HG03060 (cell line): ENCODE measurements around the gene TRPM8.
"Not testable (repeated sequence)": the region's sequence is repeated elsewhere in the genome, so short reads cannot be mapped to it uniquely, and the experiment has no call there.

Experiments used
- ATAC-seq: cut with Tn5 transposase; IDR thresholded peaks from one replicate; pipeline ENCODE4 v1.9.1; 2021; ENCODE audit warnings: low read depth, moderate number of reproducible peaks; ENCODE audit not compliant: unreplicated experiment

Gene TRPM8

GRCh38 chr2:233935426-233935825, 18.3 kb downstream of the TRPM8 start:
- no peak for ATAC-seq

GRCh38 chr2:233936089-233936488, 18.9 kb downstream of the TRPM8 start:
- no peak for ATAC-seq

GRCh38 chr2:233938676-233939370, 21.6 kb downstream of the TRPM8 start:
- no peak for ATAC-seq

GRCh38 chr2:233940376-233941276, 23.5 kb downstream of the TRPM8 start:
- no peak for ATAC-seq

- no peak for ATAC-seq
Observed at GRCh38 chr2:233942731-233943130, 25.6 kb downstream of the TRPM8 start.

GRCh38 chr2:233944269-233944668, 27.1 kb downstream of the TRPM8 start:
- ATAC-seq, result no peak

- no peak for ATAC-seq
Observed at GRCh38 chr2:233944722-233945121, 27.5 kb downstream of the TRPM8 start.

GRCh38 chr2:233945146-233945545, 28.0 kb downstream of the TRPM8 start:
- no peak for ATAC-seq

GRCh38 chr2:233950078-233950825, 33.1 kb downstream of the TRPM8 start:
- no peak for ATAC-seq

- no peak for ATAC-seq
Observed at GRCh38 chr2:233952335-233952734, 35.2 kb downstream of the TRPM8 start.

GRCh38 chr2:233953087-233953801, 36.1 kb downstream of the TRPM8 start:
- no peak for ATAC-seq

- ATAC-seq, result no peak
Observed at GRCh38 chr2:233960203-233960602, 43.0 kb downstream of the TRPM8 start.

GRCh38 chr2:233961905-233962304, 44.7 kb downstream of the TRPM8 start:
- no peak for ATAC-seq

GRCh38 chr2:233964581-233964980, 47.4 kb downstream of the TRPM8 start:
- ATAC-seq, result no peak

- ATAC-seq, result no peak
Observed at GRCh38 chr2:233965032-233965603, 47.9 kb downstream of the TRPM8 start.

GRCh38 chr2:233965646-233966045, 48.5 kb downstream of the TRPM8 start:
- ATAC-seq, result not testable (repeated sequence)

- ATAC-seq, result no peak
Observed at GRCh38 chr2:233966388-233966787, 49.2 kb downstream of the TRPM8 start.

GRCh38 chr2:233967164-233967563, 50.0 kb downstream of the TRPM8 start:
- no peak for ATAC-seq

GRCh38 chr2:233968556-233968955, 51.4 kb downstream of the TRPM8 start:
- no peak for ATAC-seq

- not testable (repeated sequence) for ATAC-seq
Observed at GRCh38 chr2:233972460-233972859, 55.3 kb downstream of the TRPM8 start.
